Endothelial cell of umbilical vein (primary cell): ENCODE measurements around the gene ZSCAN5B. TPM values are rescaled to one million over a fixed set of nuclear protein-coding genes. Genes with fewer than 3 reads are reported as not detected.

Experiments used
- BruUV-seq: library from RNA; stranded (reverse); fragments of 400-500 nt; replicated peaks from 2 replicates; lab custom pipeline; 2021; lab: Mats Ljungman, UMichigan
- CTCF ChIA-PET: fragments of 300-600, 350-600 bp; sonication (Branson Sonifier 250); formaldehyde crosslinking; loops from one replicate; lab custom pipeline; 2021; ENCODE audit warnings: antibody characterized with exemption, inconsistent platforms; lab: Charles Lee
- POLR2A ChIA-PET: fragments of 300-600, 350-600 bp; sonication (Branson Sonifier 250); formaldehyde crosslinking; loops from one replicate; lab custom pipeline; 2021; ENCODE audit warnings: antibody characterized with exemption, inconsistent platforms; lab: Charles Lee
- DNase-seq: peaks from one replicate; pipeline ENCODE4 v3.0.0-alpha.2; 2011; ENCODE audit warnings: low read depth, low spot score
- FAIRE-seq: peaks from 2 replicates; lab custom pipeline; 2011; peaks lifted over from hg19 to GRCh38; lab: Jason Lieb, UNC
- H2AFZ ChIP-seq: 2 replicates; pipeline ENCODE4 v1.6.0; 2012; ENCODE audit warnings: low read depth, low read length, control low read depth, inconsistent platforms
- H3K27ac ChIP-seq: 2 replicates; pipeline ENCODE4 v1.5.1; 2011; ENCODE audit warnings: low read depth, mild to moderate bottlenecking, control low read depth, low read length, moderate library complexity; ENCODE audit not compliant: insufficient read depth
- H3K27me3 ChIP-seq, 2 experiments: 2 replicates each; pipeline versions ENCODE4 v1.6.0 to v1.6.1; 2011; ENCODE audit warnings: low read length in 2 of 2, mixed read lengths in 1 of 2; ENCODE audit not compliant: control insufficient read depth in 2 of 2, insufficient read depth in 2 of 2
- H3K36me3 ChIP-seq, 2 experiments: 2 replicates in 1 of 2; 3 replicates in 1 of 2; pipeline ENCODE4 v1.5.1; 2011; ENCODE audit warnings: low read length in 2 of 2, mild to moderate bottlenecking in 1 of 2, moderate library complexity in 1 of 2; ENCODE audit not compliant: control insufficient read depth in 2 of 2, insufficient read depth in 2 of 2; ENCODE audit errors: extremely low read depth in 1 of 2
- H3K4me1 ChIP-seq: 3 replicates; pipeline ENCODE4 v1.5.1; 2011; ENCODE audit warnings: mild to moderate bottlenecking, low read length; ENCODE audit not compliant: control insufficient read depth, insufficient read depth; ENCODE audit errors: extremely low read depth
- H3K4me2 ChIP-seq: 2 replicates; pipeline ENCODE4 v1.6.1; 2011; ENCODE audit warnings: low read length, control low read depth, mixed read lengths; ENCODE audit not compliant: insufficient read depth
- H3K4me3 ChIP-seq, 3 experiments: fragments of 200-600 bp in 1 of 3; sonication (generic), shearing (Covaris generic) in 1 of 3; replicated peaks in 1 of 3; 2 replicates each; pipeline ENCODE4 v1.5.1; 2011 to 2016; ENCODE audit warnings: control low read depth in 3 of 3, low read length in 3 of 3, mild to moderate bottlenecking in 2 of 3, inconsistent platforms in 1 of 3, low read depth in 1 of 3, moderate library complexity in 1 of 3; ENCODE audit not compliant: insufficient read depth in 1 of 3
- H3K79me2 ChIP-seq: 2 replicates; pipeline ENCODE4 v1.6.0; 2012; ENCODE audit warnings: low read length, inconsistent platforms; ENCODE audit not compliant: control insufficient read depth, insufficient read depth
- H3K9ac ChIP-seq: replicated peaks from 2 replicates; pipeline ENCODE3; 2011; ENCODE audit warnings: low read length, control low read depth; ENCODE audit not compliant: insufficient read depth; ENCODE audit errors: extremely low read depth
- H3K9me1 ChIP-seq: replicated peaks from 3 replicates; pipeline ENCODE4 v1.6.0; 2011; ENCODE audit warnings: mild to moderate bottlenecking, low read length; ENCODE audit not compliant: control insufficient read depth, insufficient read depth; ENCODE audit errors: extremely low read depth
- H3K9me3 ChIP-seq: replicated peaks from 2 replicates; pipeline ENCODE4 v1.5.1; 2012; ENCODE audit warnings: low read length, inconsistent platforms; ENCODE audit not compliant: control insufficient read depth, insufficient read depth
- H4K20me1 ChIP-seq: replicated peaks from 2 replicates; pipeline ENCODE3; 2011; ENCODE audit warnings: mild to moderate bottlenecking, low read length; ENCODE audit not compliant: control insufficient read depth, insufficient read depth; ENCODE audit errors: extremely low read depth
- CTCF ChIP-seq, 2 donors: IDR thresholded peaks; 1 replicate in 1 of 2; 2 replicates in 1 of 2; pipeline ENCODE4 v1.5.1; 2011; ENCODE audit warnings: low read length in 2 of 2, mild to moderate bottlenecking in 2 of 2, moderate library complexity in 2 of 2, control low read depth in 1 of 2, inconsistent platforms in 1 of 2, low read depth in 1 of 2; ENCODE audit not compliant: insufficient read depth in 1 of 2; ENCODE audit errors: extremely low read depth in 1 of 2
- EZH2 ChIP-seq: IDR thresholded peaks from 2 replicates; pipeline ENCODE4 v1.6.1; 2012; ENCODE audit warnings: borderline replicate concordance, low read depth, mild to moderate bottlenecking, moderate library complexity, low read length, inconsistent platforms; ENCODE audit not compliant: severe bottlenecking
- FOS ChIP-seq: IDR thresholded peaks from 2 replicates; pipeline ENCODE4 v1.6.1; 2011; ENCODE audit warnings: mild to moderate bottlenecking, low read length, moderate library complexity, borderline replicate concordance; ENCODE audit not compliant: insufficient read depth
- GATA2 ChIP-seq: IDR thresholded peaks from 2 replicates; pipeline ENCODE4 v1.7.0; 2011; ENCODE audit warnings: low read depth, mild to moderate bottlenecking, moderate library complexity, mixed read lengths, low read length; ENCODE audit not compliant: insufficient read length, insufficient read depth
- JUN ChIP-seq: IDR thresholded peaks from 2 replicates; pipeline ENCODE4 v1.6.1; 2011; ENCODE audit warnings: borderline replicate concordance, low read depth; ENCODE audit not compliant: insufficient read length, insufficient read depth
- MAX ChIP-seq: IDR thresholded peaks from 2 replicates; pipeline ENCODE4 v1.6.1; 2011; ENCODE audit not compliant: insufficient read depth, insufficient read length
- MYC ChIP-seq: IDR thresholded peaks from one replicate; pipeline ENCODE4 v1.6.1; 2011; ENCODE audit warnings: mild to moderate bottlenecking, low read depth, low read length
- POLR2A ChIP-seq: IDR thresholded peaks from 2 replicates; pipeline ENCODE4 v1.6.1; 2012; ENCODE audit warnings: low read depth, mild to moderate bottlenecking, control low read depth, low read length
- POLR2AphosphoS5 ChIP-seq: IDR thresholded peaks from 2 replicates; pipeline ENCODE4 v1.6.1; 2012; ENCODE audit warnings: low read depth, mild to moderate bottlenecking, control low read depth, low read length, moderate library complexity; ENCODE audit not compliant: insufficient read depth
- dilution Hi-C: fragments of 300-500 bp; cut with MboI; formaldehyde crosslinking; loops from one replicate; pipeline ENCODE4 v1.15.0; 2019; ENCODE audit warnings: low sequenced_read_pairs; ENCODE audit not compliant: extremely low pct_ligation_motif_present
- intact Hi-C: fragments of 100-400 bp; cut with micrococcal nuclease; formaldehyde crosslinking; loops from one replicate; pipeline ENCODE4 v1.10.0; 2022
- polyA plus RNA-seq, 4 experiments: library from polyadenylated mRNA; depleted of rRNA in 3 of 4; stranded (reverse) in 3 of 4; unstranded in 1 of 4; fragments of >200 nt; gene quantifications; 2 replicates each; pipeline versions ENCODE4 v1.2.1 to v1.2.3, GENCODE V29; 2011 to 2012; ENCODE audit warnings: missing spikeins in 1 of 4
- total RNA-seq: library from RNA; stranded (reverse); gene quantifications from 2 replicates; pipeline ENCODE4 v1.2.3, GENCODE V29; 2021

Gene ZSCAN5B
- total and polyA plus RNA-seq, 2 donors (not counting 3 experiments of a cell fraction or from before 2014, with no cell fraction given) = 0.07 TPM; not detected in 1

- Histone ChIP-seq H3K36me3 (peaks cover 0 to 22% of the 10 kb centered on the region in 2 experiments), H2AFZ (no peak overlapping the region), H4K20me1 (no peaks in the 10 kb centered on the region), H3K4me2 (no peak overlapping the region), H3K4me3 (no peak overlapping the region), H3K9ac (no peak overlapping the region), H3K4me1 (peaks cover 7% of the 10 kb centered on the region), H3K79me2 (no peaks in the 10 kb centered on the region), H3K9me3 (no peaks in the 10 kb centered on the region), H3K9me1 (no peaks in the 10 kb centered on the region), H3K27ac (no peak overlapping the region), H3K27me3 (no peaks in the 10 kb centered on the region)
- FAIRE-seq = no peak
- no TSS peak for BruUV-seq
- intact Hi-C loops = no loop called here
- dilution Hi-C loops = no loop called here
- DNase-seq = no peak
- ChIA-PET CTCF (interaction anchor here (1.1 to 1.3 kb wide), 2 partner anchors 12 to 79 kb away, joined by 3 to 4 read pairs; no protein-coding TSS in a partner anchor), POLR2A (no interaction called here)
- no peak for TF ChIP-seq EZH2
- TF ChIP-seq CTCF (IDR thresholded peaks at IDR 0.05; ENCODE audit: extremely low read depth in 1 of 2, insufficient read depth in 1 of 2, low read depth in 1 of 2, low read length in 2 of 2) = no peak
- TF ChIP-seq POLR2AphosphoS5 = no peak
- no peak for TF ChIP-seq JUN
- no peak for TF ChIP-seq FOS
- no peak for TF ChIP-seq GATA2
- TF ChIP-seq MYC = no peak
- TF ChIP-seq POLR2A = no peak
- TF ChIP-seq MAX = no peak
Observed at GRCh38 chr19:56159622-56160271, 37.8 kb downstream of the ZSCAN5B start.
